ENCODE data around the gene TTC28.
"Not testable (repeated sequence)": the region's sequence is repeated elsewhere in the genome, so short reads cannot be mapped to it uniquely, and the experiment has no call there.

The TTC28 gene

DNA sequence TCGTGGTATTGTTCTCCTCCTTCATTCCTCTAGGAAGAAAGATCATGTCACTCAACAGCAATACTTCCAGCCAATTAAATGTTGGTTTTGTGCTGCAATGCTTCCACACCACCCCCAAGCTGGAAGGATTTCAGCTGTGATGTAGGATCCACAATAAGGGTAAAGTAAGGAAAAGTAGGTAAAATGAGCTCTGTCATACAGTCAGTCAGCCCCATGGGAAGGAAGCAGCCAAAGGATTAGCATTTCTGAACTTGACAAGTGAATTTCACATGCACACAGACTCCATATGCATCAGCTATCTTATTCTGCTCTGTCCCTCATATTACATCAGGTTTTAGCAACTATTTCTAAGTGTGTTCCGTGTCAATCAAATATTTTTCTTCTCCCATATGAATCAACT is 197.9 kb downstream of the TTC28 start:
- DNase-seq (ENCODE audit: low read depth), result no peak

DNA sequence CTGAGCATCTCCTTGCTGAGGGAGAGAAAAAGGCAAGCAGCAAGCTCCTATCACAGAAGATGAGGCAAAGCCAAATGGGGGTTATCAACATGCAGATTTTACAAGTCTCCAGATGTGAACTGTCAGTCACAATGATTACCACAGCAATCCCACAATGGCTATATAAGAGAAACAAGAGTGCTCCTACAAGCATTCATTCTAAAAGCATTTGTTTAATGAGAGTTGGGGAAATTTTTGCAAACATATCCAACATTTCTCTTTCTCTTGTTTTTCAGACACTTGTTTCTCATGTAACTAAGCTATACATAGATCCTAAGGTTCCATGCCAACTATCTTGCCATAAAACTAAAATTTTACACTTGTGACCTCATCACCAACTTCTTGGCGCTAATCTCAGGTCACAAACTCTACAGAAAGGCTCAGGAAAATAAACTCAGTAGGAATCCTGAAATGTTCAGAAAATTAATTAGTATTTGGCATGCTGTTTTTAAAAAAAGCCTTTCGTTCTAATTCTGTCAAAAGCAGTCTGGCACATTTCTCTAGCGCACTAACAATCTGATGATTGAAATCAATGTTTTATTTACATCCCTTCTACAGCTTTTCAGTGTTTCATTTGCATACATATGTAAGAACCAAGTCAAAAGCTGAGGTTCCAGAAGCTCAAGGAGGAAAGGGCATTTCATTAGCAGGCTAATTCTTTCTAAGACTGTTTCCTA is 199.5 kb downstream of the TTC28 start:
- no peak for DNase-seq (ENCODE audit: low read depth)

DNA sequence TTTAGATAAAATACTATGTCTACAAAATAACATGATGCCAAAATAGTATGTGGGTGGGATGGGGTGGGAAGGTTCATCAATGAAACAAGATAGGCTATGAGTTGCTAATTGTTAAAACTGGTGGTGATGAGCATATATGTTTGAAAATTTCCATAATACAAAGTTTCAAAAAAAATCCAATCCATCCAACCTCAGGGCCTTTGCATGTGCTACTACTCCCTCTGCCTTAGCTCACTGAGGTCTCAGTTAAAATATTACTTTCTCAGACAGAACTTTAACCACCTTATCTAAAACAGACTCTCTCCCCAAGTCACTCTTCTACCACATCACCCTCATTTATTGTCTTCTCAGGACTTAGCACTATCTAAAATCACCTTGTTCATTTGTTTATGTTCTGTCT is 201.1 kb downstream of the TTC28 start:
- no peak for DNase-seq (ENCODE audit: low read depth)

DNA sequence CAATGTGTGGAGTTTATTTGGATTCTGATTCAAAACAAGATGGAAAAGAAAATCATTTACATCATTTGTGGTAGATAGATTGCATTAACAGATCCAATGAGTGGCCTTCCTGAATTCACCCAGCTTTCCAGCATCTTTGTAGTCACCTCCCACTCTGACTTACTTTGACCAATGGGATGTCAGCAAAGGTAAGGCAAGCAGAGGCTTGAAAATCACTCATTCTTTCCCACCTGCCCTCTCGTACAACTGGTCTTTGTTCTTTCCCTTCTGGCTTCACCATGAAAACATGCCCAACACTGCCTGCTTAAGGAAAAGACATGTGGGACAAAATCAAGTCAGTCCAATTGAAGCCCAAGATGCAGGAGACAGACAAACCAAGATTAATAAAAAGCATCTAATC is 202.1 kb downstream of the TTC28 start:
- no peak for DNase-seq (ENCODE audit: low read depth)

DNA sequence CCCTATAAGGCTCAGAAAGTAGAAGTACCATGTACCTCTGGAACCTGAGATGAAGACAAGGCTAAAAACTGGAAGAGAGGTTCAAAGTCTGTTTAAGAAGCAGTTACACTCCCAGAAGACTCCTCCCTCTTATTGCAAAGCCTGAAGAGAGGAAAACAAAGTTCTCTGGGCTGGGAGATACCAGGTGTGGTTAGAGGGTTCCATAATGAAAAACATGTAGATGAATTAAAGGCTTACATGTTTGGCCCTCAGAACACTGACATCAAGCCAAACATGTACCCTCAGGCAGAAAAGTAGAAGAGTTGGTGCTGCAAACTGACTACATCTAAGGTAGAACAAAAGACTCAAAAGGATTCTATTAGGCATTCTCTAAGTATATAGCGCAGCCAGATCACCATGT is 205.3 kb downstream of the TTC28 start:
- DNase-seq (ENCODE audit: low read depth), result no peak

DNA sequence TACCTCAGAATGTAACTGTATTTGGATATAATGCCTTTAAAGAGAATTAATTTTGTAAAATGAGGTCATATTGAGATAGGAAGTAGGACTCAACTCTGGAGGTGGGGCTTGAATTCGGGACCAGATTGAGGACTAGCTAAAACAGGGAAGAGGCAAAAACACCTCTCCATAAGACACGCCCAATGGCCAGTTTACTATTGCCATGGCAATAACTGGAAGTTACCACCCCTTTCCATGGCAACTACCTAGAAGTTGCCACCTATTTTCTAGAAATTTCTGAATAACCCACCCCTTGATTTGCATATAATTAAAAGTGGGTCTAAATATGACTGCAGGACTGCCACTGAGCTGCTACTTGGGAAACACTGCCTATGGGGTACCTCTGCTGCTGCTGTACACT is 206.4 kb downstream of the TTC28 start:
- DNase-seq (ENCODE audit: low read depth), result no peak

DNA sequence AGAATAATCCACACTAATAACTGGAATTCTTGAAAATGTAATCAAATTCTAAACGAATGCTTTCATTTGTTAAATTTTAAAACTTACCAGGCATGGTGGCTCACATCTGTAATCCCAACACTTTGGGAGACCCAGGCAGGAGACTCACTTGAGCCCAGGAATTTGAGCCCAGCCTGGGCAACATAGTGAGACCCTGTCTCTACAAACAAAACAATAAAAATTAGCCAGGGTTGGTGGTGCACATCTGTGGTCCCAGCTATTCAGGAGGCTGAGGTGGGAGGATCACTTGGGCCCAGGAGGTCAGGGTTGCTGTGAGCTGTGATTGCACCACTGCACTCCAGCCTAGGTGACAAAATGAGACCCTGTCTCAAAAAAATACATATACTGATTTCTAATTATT is 212.6 kb downstream of the TTC28 start:
- not testable (repeated sequence) for DNase-seq (ENCODE audit: low read depth)

DNA sequence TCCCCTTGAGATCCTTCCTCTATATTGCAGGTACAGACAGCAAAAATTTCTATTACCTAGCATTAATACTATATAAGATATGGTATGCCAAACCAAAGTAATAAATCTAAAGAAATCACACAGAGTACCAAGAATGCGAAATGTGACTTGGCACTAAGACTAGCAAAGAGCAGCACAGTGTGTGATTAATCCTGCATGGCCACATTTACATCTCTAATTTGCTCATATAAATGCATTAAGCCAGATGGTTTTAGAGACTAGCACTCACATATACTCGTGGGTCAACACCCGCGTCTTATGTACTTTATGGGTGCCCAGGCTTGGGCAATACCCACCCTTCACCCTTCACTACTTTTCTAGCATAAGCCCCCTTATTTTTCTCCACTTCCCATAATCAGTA is 213.2 kb downstream of the TTC28 start:
- no peak for DNase-seq (ENCODE audit: low read depth)

DNA sequence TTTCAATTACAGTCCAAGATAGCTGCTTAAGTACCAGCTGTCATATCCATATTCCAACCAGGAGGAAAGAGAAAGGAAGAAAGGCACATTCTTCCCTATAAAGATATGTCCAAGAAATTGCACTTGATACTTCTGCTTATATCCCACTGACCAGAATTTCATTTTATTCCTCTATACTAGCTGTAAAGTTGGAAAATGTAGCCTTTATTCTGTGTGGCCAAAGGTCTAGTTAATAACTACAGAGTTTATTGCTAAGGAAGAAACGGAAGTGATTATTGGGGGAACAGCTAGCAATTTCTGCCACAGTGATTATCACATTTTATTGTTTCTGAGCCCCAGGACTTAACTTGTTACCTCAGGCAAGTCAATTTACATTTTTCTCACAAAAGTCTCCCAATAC is 213.8 kb downstream of the TTC28 start:
- DNase-seq (ENCODE audit: low read depth), result no peak

DNA sequence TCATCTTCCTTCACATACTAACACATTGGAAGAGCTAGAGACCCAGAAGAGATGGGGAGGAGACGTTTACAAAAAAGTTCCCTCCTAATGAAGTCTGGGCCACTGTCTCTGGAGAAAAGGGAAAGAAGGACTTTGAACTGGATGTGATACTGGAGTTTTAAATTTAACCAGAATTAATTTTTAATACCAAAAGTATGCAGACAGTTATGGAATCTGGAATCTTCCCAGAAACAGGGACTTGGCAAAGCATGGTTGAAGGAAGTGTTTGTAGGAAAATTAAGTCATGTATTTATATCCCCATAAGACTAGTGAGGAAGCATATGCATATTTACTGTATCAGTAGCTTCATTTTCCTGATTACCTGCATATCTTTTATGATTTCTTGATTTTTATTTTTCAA is 215.5 kb downstream of the TTC28 start:
- DNase-seq (ENCODE audit: low read depth), result no peak

DNA sequence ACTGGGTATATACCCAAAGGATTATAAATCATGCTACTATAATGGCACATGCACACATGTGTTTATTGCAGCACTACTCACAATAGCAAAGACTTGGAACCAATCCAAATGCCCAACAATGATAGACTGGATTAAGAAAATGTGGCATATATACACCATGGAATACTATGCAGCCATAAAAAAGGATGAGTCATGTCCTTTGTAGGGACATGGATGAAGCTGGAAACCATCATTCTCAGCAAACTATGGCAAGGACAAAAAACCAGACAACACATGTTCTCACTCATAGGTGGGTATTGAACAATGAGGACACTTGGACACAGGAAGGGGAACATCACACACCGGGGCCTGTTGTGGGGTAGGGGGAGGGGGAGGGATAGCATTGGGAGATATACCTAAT is 216.2 kb downstream of the TTC28 start:
- not testable (repeated sequence) for DNase-seq (ENCODE audit: low read depth)

DNA sequence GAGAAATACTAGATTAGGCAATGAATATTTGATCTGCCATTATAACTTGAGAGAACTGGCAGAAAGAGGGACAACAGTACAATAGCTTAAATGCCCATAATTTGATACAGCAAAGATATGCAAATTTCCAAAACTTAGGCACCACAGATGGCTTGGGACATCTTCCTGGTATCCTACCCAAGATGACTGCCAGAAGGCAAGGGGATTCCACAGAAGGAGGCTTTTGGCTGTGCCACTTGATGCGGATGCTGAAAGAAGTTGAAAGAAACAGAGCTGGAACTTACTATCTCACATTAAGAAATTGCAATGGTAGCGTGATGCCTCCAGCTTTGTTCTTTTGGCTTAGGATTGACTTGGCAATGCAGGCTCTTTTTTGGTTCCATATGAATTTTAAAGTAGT is 216.7 kb downstream of the TTC28 start:
- DNase-seq (ENCODE audit: low read depth), result no peak

DNA sequence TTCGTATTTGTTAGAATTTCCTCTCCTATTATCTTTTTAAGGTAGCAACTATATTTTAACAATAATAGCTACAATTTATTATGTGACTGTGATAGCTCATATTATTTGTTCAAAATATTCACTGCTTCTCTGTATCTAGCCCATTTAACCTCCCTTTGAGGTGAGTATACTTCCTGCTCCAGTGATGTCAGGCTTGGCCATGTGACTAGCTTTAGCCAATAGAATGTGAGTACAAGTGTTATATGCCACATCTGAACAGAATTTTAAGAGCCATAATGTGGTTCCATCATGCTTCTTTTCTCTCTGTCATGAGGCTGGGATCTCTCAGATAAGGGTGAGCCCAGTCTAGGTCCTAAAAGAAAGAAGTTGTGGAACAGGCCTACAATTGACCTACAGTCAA is 217.6 kb downstream of the TTC28 start:
- no peak for DNase-seq (ENCODE audit: low read depth)

DNA sequence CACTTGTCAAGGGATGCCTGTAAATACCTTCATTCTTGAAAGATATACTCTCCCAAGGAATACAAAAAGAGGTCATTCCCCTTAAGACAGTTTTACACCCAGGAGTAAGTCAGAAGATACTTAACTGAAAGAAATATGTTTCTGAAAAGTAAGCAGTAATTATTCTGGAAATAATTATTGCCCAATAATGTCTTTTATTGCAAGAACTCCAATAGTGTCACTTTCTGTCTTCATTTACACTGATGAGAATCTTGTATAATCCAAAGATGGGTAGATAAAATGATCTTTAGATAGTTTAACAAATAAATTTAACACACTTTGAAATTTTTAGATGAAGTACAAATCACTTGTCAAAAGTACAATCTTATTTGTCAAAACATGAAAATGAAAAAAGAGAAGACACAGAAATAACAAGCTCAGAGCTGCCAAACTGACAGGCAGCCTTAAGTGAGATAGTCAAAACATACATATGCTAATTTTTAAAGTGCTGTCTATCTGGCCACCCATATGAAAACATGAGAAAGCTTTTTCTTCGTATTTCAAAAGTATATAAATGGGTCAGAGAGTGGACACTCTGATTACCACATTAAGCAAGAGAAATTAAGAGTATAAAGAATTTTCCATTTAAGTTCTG is 225.1 kb downstream of the TTC28 start:
- no peak for DNase-seq (ENCODE audit: low read depth)

DNA sequence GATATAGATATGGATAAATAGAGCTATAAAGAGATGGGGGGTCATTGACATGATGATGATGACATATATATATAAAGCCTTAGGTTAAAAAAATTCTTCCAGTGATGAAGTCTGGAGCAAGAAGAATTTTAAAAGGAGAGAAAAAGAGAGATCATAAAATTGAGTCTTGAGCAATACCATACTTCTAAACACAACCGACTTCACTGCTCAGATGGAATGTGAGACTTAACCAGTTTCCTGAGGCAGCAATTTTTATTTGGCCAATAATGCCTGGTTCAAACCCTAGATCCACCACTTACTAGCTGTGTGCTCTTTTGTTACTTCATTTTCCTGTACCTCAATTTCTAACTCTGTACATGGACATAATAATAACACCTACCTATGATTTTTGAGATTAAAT is 229.5 kb downstream of the TTC28 start:
- no peak for DNase-seq (ENCODE audit: low read depth)

DNA sequence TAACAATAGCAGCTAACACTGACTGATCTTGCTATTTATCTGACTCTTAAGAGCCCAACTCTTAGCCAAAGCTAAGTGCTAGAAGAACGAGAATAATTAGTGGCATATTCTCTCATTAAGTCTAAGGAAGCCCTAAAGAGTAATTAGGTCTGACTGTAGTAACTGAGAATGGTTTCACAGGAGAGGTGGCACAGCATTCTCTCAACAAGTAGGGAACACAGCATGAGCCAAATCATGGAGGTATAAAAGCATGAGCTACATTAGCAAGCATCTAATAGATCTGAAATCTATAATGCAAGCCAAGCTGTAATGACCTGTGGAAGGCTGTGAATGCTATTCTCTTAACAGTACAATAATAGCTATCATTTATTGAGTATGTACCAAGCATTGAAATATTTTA is 230.6 kb downstream of the TTC28 start:
- no peak for DNase-seq (ENCODE audit: low read depth)

DNA sequence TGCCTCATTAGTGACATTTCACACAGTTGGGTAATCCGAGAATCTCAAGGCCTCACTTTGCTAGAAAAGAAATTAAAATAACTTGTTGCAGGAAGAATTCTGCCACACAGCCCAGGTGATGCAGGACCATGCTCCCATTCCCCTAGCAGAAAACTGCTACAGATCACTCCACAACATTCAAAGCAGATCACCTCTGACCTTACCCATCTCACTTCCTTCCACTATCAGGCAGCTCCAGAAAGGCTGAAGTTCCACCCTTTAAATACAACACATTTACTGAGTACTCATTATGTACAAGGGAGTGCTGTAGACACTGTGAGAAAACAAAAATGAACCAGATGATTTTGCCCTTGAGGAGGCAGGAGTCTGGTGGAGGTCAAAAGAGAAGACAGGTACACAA is 231.0 kb downstream of the TTC28 start:
- no peak for DNase-seq (ENCODE audit: low read depth)

DNA sequence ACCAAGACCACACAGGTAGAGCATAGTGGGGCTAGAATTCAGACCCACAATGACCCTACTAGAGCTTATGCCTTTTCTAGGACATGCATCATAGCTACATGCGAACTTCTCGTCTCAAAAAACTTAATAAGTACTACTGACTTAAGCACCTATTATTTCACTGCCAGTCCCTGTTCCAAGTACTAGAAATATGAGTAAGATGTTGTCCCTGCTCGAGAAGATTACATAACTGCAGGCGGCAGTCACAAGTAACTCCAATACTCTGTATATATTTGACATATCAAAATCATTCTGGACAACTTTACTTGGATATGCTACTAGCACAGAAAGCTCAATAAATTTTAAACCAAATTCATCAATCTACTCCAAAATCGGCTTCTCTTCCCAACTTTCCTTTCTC is 235.0 kb downstream of the TTC28 start:
- no peak for DNase-seq (ENCODE audit: low read depth)

DNA sequence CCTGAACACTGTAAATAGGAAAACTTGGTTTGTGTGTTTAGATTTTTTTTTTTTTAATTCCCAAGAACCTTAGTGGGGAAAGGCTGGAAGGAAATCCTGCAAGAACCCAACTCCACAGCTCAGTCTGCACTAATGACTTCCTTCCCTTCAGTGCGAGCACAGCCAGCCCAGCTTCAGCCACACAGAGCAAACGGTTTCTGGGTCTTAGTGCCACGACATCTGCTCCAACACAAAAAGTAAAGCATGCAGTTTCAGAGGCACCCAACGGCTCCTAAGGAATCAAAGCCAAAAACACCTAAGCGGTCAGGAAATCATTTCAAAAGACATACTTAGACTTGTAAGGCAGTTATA is 236.1 kb downstream of the TTC28 start:
- no peak for DNase-seq (ENCODE audit: low read depth)

DNA sequence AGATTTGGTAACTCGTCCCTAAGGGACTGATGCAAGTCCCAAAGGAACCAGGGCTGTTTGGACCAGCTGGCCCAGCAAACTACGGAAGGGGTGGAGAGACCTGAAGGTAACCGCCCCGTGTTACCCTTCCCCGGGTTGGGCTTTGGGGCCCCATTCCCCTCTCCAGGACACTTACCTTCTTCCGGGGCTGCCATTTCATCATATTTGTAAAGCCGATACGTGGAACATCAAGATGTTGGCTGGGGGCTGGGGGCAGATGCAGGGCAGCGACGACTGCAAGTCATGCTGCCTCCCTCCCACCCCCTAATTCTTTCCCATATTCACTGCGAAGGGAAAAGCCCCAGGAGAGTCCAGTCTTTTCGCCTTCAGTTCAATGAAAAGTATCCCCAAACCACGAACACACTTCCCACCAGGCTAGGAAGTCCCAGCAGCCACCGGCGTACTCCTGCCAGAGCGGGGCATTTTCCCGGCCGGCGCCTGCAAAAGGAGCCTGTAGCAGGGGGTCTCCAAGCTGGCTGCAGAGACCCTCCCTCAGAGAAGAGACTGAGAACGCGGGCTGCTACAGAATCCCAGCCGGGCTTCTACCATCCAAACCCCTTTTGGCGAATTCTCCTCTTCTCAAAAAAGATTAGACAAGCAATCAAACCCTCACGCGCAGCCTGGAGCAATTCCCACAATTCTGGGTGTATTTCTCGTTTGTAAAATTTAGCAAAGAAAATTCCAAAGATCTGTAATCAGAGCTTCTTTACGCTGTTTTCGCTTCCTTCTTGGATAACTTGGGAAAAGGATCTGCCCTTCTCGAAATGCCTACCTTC is 236.7 kb downstream of the TTC28 start:
- DNase-seq (ENCODE audit: low read depth), result no peak

DNA sequence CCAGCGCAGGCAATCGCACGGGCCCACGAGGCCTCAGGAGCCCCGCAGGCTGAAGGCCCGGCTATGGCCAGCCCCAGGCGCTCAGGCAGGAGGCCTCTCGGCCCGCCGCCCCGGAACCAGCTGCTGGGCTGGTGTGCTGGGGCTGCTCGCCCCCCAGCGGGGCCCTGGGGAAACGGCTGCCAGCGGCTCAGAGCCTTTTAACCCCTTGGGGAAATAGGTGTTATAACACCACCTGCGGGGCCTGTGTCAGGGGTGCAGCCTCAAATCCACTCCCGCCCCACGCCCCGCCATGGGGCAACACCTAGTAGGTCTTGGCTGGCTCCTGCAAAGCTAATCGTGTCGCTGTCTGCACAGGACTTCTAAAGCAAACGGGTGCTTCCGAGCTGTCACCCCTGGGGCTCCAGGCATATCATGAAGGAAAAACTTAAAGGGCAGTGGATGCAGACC is 237.4 kb downstream of the TTC28 start:
- DNase-seq (ENCODE audit: low read depth), result peak; percentile 39

DNA sequence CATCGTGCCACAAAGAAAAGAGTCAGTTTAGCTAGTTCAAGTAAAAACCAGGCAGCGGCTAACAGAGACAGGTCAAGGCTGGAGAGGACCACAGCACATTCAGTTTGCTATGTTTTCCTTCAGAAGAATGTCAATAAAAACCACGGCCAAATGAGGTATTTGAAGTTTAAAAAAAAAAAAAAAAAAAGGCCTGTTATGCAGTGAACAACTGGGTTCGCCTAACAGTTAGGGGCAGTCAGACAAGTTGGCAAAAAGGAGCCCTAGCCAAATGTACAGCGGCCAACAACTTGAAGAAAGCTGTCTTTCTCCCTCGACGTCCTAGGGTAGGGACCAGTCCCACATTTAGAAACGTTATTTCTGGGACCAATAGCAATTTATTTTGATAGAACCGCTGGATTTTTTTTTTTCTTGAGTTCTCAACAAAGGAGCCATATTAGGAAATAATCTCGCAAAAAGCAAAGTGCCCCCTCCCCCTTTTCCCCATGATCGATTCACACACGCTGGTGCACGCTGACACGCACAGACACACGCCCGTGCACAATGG is 237.8 kb downstream of the TTC28 start:
- DNase-seq (ENCODE audit: low read depth), result no peak
